H1 (cell line): ENCODE measurements around the gene HS2ST1. TPM values are rescaled to one million over a fixed set of nuclear protein-coding genes. Genes with fewer than 3 reads are reported as not detected.

ENCODE experiments used
- ASH2L ChIP-seq: fragments of 200-600, 300-600 bp; sonication (generic); IDR thresholded peaks from one replicate; pipeline ENCODE4 v1.7.1; 2017; ENCODE audit warnings: low read length
- BACH1 ChIP-seq: IDR thresholded peaks from 2 replicates; pipeline ENCODE4 v1.6.1; 2012; ENCODE audit warnings: low read length, improper control_type of control experiment
- CHD1 ChIP-seq: IDR thresholded peaks from 2 replicates; pipeline ENCODE4 v1.6.1; 2012; ENCODE audit warnings: low read depth, low read length, improper control_type of control experiment
- CREB1 ChIP-seq: IDR thresholded peaks from 2 replicates; pipeline ENCODE4 v1.6.1; 2012; ENCODE audit warnings: inconsistent platforms
- CTCF ChIP-seq, 3 experiments: IDR thresholded peaks; 1 replicate in 2 of 3; 2 replicates in 1 of 3; pipeline versions ENCODE4 v1.5.1 to v1.6.1; 2011; ENCODE audit warnings: low read length in 3 of 3, mild to moderate bottlenecking in 3 of 3, inconsistent platforms in 2 of 3, low read depth in 1 of 3, moderate library complexity in 1 of 3; ENCODE audit not compliant: insufficient read depth in 1 of 3; ENCODE audit errors: control extremely low read depth in 1 of 3
- E2F6 ChIP-seq: IDR thresholded peaks from 2 replicates; pipeline ENCODE4 v1.6.1; 2012; ENCODE audit warnings: inconsistent platforms
- EP300 ChIP-seq, 2 experiments: IDR thresholded peaks; 1 replicate in 1 of 2; 2 replicates in 1 of 2; pipeline ENCODE4 v1.6.1; 2011 to 2012; ENCODE audit warnings: low read depth in 2 of 2, low read length in 2 of 2, mild to moderate bottlenecking in 2 of 2, borderline replicate concordance in 1 of 2, inconsistent platforms in 1 of 2, moderate library complexity in 1 of 2
- GABPA ChIP-seq: IDR thresholded peaks from 2 replicates; pipeline ENCODE4 v1.6.1; 2011; ENCODE audit warnings: mild to moderate bottlenecking, low read length, moderate library complexity, borderline replicate concordance; ENCODE audit not compliant: insufficient read depth
- HDAC6 ChIP-seq: IDR thresholded peaks from one replicate; pipeline ENCODE4 v1.7.1; 2012; ENCODE audit warnings: low read depth, mild to moderate bottlenecking, inconsistent platforms, low read length, moderate library complexity
- JUN ChIP-seq: IDR thresholded peaks from 2 replicates; pipeline ENCODE4 v1.6.1; 2011; ENCODE audit warnings: low read depth, mild to moderate bottlenecking, improper control_type of control experiment, low read length
- KDM4A ChIP-seq: IDR thresholded peaks from one replicate; pipeline ENCODE4 v1.7.1; 2012; ENCODE audit warnings: low read depth, mild to moderate bottlenecking, moderate library complexity, low read length, inconsistent platforms; ENCODE audit not compliant: severe bottlenecking
- KDM5A ChIP-seq: fragments of 200-600 bp; IDR thresholded peaks from 2 replicates; pipeline ENCODE4 v1.7.1; 2012; ENCODE audit warnings: mild to moderate bottlenecking, low read length, inconsistent platforms, mixed read lengths
- PHF8 ChIP-seq: fragments of 200-600 bp; sonication (generic); conservative IDR thresholded peaks from 2 replicates; pipeline ENCODE4 v1.7.1; 2012; ENCODE audit warnings: low read depth, mild to moderate bottlenecking, inconsistent platforms, low read length, moderate library complexity
- POLR2A ChIP-seq, 2 experiments: IDR thresholded peaks; 1 replicate in 1 of 2; 2 replicates in 1 of 2; pipeline ENCODE4 v1.6.1; 2011; ENCODE audit warnings: low read depth in 2 of 2, low read length in 2 of 2, mild to moderate bottlenecking in 2 of 2; ENCODE audit errors: control extremely low read depth in 1 of 2
- SAP30 ChIP-seq: fragments of 300-600 bp; sonication (generic); IDR thresholded peaks from 2 replicates; pipeline ENCODE4 v1.7.1; 2012; ENCODE audit warnings: low read length, moderate library complexity, mild to moderate bottlenecking, inconsistent platforms; ENCODE audit not compliant: insufficient read depth, insufficient replicate concordance
- SIN3A ChIP-seq, 2 experiments: IDR thresholded peaks in 1 of 2; conservative IDR thresholded peaks in 1 of 2; 2 replicates each; pipeline ENCODE4 v1.6.1; 2011 to 2012; ENCODE audit warnings: low read length in 2 of 2, improper control_type of control experiment in 1 of 2, low read depth in 1 of 2, mild to moderate bottlenecking in 1 of 2
- SIRT6 ChIP-seq: IDR thresholded peaks from one replicate; pipeline ENCODE4 v1.7.1; 2012; ENCODE audit warnings: low read length, inconsistent platforms
- SP4 ChIP-seq: IDR thresholded peaks from 2 replicates; pipeline ENCODE4 v1.6.1; 2012; ENCODE audit warnings: low read length, inconsistent platforms
- TAF1 ChIP-seq: IDR thresholded peaks from 2 replicates; pipeline ENCODE4 v1.6.1; 2011; ENCODE audit warnings: mild to moderate bottlenecking, low read depth, low read length
- polyA plus RNA-seq, 7 experiments: library from polyadenylated mRNA; depleted of rRNA in 3 of 7; stranded (reverse) in 5 of 7; unstranded in 2 of 7; fragments of >200 nt in 5 of 7; fragments of 200-250 nt in 2 of 7; gene quantifications; 1 replicate in 5 of 7; 2 replicates in 1 of 7; 4 replicates in 1 of 7; pipeline versions ENCODE4 v1.2.1 to v1.2.3, GENCODE V29; 2011 to 2013; ENCODE audit warnings: missing spikeins in 2 of 7, mixed read lengths in 2 of 7
- total RNA-seq: library from RNA; stranded (reverse); fragmentation: NEBNext Ultra II Directional; extraction: Animal tissue kit (Norgen Biotek cat#: 25700); gene quantifications from 2 replicates; pipeline ENCODE4 v1.2.1, GENCODE V29; 2021

HS2ST1 gene
- total and polyA plus RNA-seq, 2 of the 8 experiments (the other 6 are each of a cell fraction or from before 2014, with no cell fraction given) = 5.2 to 28.3 TPM

GRCh38 chr1:86914998-86915736, 732 bp downstream of the HS2ST1 start (continued):
- TF ChIP-seq KDM5A = no peak
- no peak for TF ChIP-seq CTCF (IDR thresholded peaks at IDR 0.05; ENCODE audit: control extremely low read depth in 1 of 3, insufficient read depth in 1 of 3, low read depth in 1 of 3, low read length in 3 of 3)
- TF ChIP-seq PHF8 = peak; percentile 73; the same call in 1 of the 2 replicates
- TF ChIP-seq TAF1 = peak; percentile 75
- no peak for TF ChIP-seq SP4
- no peak for TF ChIP-seq BACH1
- TF ChIP-seq E2F6 = peak; percentile 32; the same call in 1 of the 2 replicates
- no peak for TF ChIP-seq HDAC6
- no peak for TF ChIP-seq EP300 (IDR thresholded peaks at IDR 0.05; ENCODE audit: borderline replicate concordance in 1 of 2, low read depth in 2 of 2, low read length in 2 of 2)
- TF ChIP-seq KDM4A = peak; percentile 98
- TF ChIP-seq CHD1 = no peak
- TF ChIP-seq SIRT6 = no peak
- TF ChIP-seq SIN3A (conservative IDR thresholded peaks at IDR 0.05 in 1 of 2, IDR thresholded peaks at IDR 0.05 in 1 of 2; ENCODE audit: low read depth in 1 of 2, low read length in 2 of 2) = peak in 1 of 2 experiments; percentile 77; a peak in 1 of 4 replicates
- peak in 1 of 2 experiments; percentile 68; a peak in 2 of 3 replicates for TF ChIP-seq POLR2A (IDR thresholded peaks at IDR 0.05; ENCODE audit: control extremely low read depth in 1 of 2, low read depth in 2 of 2, low read length in 2 of 2)
- no peak for TF ChIP-seq JUN
- TF ChIP-seq ASH2L = peak; percentile 99
- peak; percentile 81 for TF ChIP-seq SAP30
- TF ChIP-seq GABPA = no peak
- TF ChIP-seq CREB1 = peak; percentile 5; the same call in 1 of the 2 replicates
